Subcutaneous adipose tissue (tissue), 4 donors: ENCODE results near the gene KIAA0040. TPM values are rescaled to one million over a fixed set of nuclear protein-coding genes. Genes with fewer than 3 reads are reported as not detected.

Experiments used
- total RNA-seq, 4 donors: library from RNA; depleted of rRNA; stranded (reverse); fragments of >200 nt; gene quantifications; one replicate each; pipeline ENCODE4 v1.1.0, GENCODE V29; 2016
- TF ChIP-seq, protein P1 (sequence below): fragments of 450-650 bp; IDR thresholded peaks from one replicate; pipeline ENCODE4 v1.5.1; 2016; ENCODE audit warnings: low read depth, mild to moderate bottlenecking, control low read depth, antibody characterized with exemption, moderate library complexity

The KIAA0040 gene
- total RNA-seq, 4 donors from 2014 or later = 38.1 to 62.8 (median 60.8) TPM

DNA sequence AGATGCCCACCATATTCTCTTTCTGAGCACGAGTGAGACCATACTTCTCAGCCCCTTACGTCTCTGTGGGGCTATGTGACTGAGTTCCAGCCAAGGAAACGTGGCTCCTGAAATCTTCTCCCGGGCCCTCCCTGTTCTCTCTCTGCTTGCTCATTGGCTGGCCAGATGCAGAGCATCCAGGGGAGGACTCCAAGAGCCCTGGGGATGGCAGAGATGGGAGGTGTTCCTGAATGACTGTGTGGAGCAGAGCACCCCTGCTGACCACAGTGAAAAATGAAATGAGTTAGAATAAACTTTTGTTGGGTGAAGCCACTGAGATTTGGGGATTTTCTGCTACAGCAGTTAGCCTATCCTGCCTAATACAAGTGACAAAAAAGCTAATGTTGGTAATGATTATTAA, 23.8 kb downstream of the KIAA0040 start:
- TF ChIP-seq, protein P1, sequence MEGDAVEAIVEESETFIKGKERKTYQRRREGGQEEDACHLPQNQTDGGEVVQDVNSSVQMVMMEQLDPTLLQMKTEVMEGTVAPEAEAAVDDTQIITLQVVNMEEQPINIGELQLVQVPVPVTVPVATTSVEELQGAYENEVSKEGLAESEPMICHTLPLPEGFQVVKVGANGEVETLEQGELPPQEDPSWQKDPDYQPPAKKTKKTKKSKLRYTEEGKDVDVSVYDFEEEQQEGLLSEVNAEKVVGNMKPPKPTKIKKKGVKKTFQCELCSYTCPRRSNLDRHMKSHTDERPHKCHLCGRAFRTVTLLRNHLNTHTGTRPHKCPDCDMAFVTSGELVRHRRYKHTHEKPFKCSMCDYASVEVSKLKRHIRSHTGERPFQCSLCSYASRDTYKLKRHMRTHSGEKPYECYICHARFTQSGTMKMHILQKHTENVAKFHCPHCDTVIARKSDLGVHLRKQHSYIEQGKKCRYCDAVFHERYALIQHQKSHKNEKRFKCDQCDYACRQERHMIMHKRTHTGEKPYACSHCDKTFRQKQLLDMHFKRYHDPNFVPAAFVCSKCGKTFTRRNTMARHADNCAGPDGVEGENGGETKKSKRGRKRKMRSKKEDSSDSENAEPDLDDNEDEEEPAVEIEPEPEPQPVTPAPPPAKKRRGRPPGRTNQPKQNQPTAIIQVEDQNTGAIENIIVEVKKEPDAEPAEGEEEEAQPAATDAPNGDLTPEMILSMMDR = no peak

DNA sequence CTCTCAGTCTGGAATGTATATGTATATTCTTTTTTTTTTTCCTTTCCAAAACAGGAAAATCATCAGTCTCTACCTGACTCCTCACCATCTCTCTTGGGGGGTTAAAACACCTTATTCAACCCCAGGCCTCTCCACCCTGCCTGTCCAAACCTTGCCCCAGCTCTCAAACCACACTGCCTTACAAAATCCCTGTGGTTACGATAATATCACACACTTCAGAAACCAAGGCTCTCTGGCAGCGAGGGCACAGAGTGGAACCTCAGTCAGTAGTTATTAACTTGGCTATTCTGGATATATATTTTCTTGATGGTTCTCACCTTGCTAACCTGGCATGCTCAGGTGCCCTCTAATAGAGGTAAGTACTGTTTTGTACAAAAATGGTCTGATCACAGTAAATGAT, 24.7 kb downstream of the KIAA0040 start:
- TF ChIP-seq, protein P1 = no peak

DNA sequence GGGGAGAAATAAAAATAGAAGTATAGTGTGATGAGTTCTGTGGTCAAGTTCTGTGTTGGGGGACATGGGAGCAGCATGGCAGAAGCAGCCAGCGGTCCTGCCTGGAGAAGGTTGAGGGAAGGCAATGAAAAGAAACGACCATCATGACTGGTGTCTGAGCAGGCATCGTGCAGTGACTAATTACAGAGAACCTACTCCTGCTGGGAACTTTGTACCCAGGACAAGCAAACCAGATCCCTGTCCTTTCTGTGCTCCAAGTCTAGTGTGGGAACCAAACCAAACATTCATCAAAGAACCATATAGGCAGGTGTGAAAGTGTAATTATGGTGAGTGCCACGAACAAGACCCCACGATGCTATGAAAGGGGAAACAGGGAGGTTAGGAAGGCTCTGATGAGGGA, 25.8 kb downstream of the KIAA0040 start:
- TF ChIP-seq, protein P1 = no peak

DNA sequence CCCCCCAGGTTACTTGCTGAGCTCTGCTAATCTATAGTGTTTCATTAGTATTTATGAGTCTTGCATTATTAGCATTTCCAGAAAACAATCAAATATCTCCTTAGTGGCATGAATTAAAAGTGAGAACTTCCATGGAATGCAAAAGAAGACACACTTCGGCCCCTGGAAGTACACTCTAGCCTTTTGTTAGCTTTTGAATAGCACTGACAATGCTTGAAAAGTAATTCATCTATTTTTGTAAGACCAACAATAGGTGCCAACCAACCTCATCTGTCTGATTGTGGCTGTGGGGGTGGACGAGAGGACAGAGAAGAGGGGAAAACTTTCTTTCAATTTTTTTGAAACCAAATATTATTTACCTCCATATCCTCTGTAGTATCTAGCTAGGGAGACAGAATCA, 27.8 kb downstream of the KIAA0040 start:
- TF ChIP-seq, protein P1 = no peak

DNA sequence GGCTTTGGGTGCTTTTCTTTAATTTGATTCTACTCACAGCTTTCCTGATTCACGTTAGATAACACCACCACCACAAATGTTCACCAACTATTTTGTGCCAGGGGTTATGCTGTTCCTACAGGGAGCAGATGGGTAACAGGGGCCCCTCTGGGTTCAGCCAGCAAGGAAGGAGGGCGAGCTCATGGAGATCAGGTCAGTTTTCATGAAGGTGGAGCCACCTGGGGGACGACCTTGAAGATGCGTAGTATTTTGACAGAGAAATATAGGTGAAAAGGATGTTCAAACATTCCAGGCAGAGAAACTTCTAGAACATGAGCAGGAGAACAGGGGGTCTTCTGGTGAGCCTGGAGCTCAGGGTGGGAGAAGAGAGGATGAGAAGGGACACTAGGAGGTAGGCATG, 28.9 kb downstream of the KIAA0040 start:
- TF ChIP-seq, protein P1 = no peak

DNA sequence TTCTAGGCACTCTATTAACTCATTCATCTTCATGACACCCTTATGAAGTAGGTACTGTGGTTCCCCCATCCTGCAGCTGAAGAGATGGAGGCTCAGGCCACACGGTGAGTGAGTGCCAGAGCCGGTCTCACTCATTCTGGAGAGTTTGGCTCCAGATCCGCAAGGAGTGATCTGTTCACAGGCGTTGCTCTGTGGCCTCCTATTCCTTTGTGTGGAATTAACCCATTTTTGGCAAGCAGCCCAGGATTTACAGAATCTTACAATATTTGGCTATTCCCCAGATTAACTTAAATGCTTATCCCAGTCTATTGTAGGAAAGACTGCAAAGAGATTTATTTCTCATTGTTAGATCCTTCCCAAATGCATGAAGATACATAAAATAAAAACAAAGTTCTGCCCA, 29.6 kb downstream of the KIAA0040 start:
- TF ChIP-seq, protein P1 = no peak

DNA sequence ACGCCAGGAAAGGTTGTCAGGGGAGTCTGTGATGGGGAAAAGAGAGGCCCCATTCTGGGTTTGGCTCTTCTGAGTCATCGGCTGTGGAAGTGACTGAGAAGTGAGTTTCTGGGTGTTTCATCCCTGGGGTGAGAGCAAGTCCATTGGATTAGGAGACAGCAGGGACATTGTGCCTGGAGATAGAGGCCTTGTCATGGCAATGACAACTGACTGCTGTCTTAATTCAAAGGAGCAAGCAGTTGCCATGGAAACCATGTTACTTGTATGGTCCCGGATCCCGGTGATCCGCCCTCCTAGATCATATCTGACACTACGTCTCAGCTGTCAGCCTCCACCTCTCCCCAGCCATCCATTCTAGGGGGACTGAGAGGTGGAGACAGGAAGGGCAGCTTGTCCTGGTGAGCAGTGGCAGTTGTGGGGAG, 34.4 kb downstream of the KIAA0040 start:
- TF ChIP-seq, protein P1 = no peak
